HG03354 (cell line): ENCODE data around the gene TBC1D24.
"Not testable (repeated sequence)": the region's sequence is repeated elsewhere in the genome, so short reads cannot be mapped to it uniquely, and the experiment has no call there.

Experiments
- ATAC-seq: cut with Tn5 transposase; IDR thresholded peaks from one replicate; pipeline ENCODE4 v1.9.1; 2021; ENCODE audit warnings: mild to moderate bottlenecking; ENCODE audit not compliant: unreplicated experiment, poor library complexity, severe bottlenecking

TBC1D24 gene

DNA sequence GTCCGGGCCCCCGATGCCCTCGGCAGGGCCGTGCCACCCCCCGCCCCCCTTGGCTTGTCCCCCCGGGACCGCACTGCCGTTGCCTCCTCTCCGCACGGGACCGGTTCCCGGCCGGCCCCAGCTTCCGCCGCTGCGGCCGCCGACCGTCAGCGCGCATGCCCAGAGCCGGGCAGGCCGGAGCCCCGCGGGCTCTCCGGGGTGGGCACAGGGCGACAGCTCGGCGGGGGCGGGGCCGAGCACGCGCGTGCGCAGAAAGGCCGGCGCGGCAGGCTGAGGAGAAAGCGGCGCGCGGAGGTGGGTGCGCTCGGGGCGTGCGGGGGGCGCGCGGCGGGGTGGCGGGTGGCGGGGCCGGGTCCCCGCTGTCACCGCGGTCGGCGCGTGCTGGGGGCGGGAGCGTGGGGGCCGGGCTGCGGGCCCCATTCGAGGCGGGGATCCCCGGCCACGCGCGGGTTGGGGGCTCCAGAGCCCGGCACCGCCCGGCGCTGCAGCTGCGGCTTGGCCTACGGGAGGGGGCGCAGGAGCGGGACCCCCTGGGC is at the start of gene TBC1D24:
Gene TBC1D24 (plus strand): TSS at position 251 of the 536 bp plus-strand sequence. CDS start 21,022 bp downstream, outside the sequence.
- peak; percentile 73 for ATAC-seq

DNA sequence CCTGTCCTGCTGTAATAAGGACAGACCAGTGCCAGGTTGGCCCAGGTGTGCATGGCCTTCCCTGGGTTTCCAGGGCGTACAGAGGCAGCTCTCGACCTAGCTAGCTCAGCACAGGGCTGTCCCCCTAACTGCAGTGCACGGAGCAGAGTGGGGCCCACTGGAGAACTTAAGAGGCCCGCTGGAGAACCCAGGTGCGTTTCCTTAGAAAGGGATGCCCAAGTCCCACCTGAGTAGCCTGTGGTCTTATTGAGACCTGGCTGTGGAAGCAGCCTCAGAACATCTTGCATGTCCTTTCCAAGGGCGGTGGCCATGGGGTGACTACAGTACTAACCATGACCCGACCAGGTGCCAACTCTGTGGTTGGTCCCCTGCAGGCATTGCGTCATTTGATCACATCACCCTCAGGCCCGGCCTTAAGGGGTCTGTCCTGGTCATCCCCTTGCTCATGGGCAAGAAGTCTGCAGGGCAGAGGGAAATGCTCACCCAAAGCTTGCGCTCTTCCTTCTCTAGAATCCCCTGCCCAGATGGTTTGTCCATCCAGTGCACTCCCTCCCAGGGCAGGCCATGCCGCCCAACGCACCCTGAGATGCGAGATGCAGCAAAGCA is 49.0 kb upstream of the TBC1D24 start:
- no peak for ATAC-seq

DNA sequence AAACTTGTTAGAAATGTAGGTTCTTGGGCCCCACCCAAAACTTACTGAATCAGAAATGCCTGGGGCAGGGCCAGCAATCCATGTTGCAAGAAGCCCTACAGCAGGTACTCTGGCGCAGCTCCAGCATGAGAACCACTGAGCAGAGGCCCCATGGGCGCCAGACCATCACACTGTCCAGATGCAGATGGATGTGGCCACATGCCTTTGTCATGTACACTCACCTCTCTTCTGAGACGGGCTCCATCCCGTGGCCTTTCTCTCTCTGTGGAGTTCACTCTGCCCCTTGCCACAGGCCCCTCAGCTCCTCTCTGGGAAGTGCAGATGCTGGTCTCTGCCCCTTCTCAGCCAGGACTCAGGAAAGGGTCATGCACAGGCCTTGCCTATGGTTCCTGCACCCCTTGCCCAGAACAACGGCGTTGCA is 48.0 kb upstream of the TBC1D24 start:
- ATAC-seq: no peak

DNA sequence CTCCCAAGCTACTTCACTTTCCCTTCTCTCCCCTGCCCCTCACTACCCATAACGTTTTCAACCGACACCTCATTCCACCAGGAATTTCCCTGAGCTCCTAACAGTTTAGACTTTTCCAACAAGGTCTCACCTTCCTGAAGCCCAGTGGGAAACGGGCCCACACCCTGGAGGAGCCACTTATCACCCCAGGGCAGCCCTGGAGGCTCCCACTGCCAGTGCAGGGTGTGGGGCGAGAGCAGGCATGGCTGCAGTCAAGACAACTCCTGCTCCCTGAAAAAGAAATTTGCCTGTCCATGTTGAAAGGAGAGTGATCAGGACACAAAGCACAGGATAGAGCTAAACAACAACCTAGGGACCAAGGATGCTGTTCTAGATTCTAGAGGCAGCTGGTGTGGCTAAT is 47.4 kb upstream of the TBC1D24 start:
- no peak for ATAC-seq

DNA sequence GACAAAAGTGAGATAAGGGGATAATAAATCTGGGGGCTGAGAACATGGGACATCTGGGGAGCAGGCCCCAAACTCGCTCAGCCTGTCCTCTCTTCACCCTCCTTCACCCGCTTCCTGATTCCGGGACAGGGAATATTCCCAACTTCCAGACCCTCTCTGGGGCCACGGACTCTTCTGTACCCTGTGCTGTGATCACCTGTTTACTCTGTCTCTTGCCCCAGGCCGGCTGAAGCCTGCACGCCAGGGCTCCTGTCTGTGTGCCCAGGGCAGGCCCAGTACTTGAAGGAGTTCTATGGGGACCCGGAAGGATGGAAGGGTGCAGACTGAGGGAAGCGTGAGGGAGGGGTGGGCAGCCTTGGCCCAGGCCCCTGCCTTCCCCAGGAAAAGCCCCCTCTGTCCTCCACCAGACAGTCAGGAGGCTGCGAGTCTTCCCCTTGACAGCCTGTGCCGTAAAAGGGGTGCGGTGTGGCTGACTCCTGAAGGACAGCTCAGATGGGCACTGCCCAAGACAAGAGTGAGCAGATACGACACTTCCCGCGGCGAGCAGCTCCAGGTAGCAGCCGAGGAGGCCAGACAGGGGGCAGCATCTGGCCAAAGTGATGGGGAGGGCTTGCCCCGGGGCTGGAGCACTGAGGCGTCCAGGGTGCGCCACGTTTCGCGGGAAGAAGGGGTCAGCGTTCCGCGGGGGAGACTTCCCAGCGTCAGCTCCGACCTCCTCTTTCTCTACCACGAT is 46.7 kb upstream of the TBC1D24 start:
- ATAC-seq: no peak

DNA sequence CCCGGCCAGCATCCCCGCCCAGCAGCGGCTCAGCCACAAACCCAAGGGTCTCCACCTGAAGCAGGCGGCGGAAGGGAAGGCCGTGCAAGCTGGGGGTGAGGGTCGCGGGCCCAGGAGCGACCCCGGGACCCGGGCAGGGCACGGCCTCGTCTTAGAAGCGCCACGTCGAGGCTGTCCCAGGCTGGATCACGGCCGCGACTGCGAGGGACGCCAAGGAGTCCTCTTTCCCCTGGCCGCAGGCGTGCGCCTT is 46.2 kb upstream of the TBC1D24 start:
- no peak for ATAC-seq

DNA sequence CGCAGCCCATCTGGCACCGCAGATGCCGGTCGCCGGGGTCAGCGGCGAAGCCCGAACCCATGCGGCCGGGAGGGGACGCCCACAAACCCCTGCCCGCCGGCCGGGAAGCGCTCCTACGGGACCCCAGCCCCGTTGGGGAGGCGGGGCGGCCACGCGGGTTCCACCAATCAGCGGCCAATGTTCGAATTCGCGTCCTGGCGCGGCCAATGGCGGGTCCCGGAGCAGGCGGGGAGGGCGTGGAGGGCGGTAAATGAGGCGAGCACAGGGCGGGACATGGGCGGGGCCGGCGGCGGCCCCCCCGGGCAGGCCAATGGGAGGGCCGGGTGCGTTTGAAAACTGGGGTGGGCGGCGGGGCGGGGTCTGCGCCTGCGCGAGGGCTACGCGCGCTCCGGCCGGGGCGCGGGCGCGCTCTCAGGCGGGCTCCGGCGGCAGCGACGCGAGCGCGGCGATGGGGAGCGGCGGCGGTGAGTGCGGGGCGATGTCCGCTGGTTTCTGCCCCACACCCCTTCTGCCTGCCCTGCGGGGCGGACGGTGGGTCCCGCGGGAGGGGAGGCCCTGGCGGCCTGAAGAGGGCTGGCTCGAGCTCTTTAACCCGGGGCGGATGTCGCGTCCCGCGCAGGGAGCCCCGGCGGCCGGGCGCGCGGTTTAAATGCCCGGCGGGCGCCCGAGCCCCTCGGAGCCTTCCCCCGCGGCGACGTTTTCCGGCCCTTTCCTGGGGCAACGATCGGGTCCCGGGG is 45.7 kb upstream of the TBC1D24 start, which contains the start of gene CCNF:
Gene CCNF (plus strand): TSS at position 414 of the 737 bp plus-strand sequence. CDS start 35 bp downstream, at position 449.
- peak; percentile 85 for ATAC-seq

DNA sequence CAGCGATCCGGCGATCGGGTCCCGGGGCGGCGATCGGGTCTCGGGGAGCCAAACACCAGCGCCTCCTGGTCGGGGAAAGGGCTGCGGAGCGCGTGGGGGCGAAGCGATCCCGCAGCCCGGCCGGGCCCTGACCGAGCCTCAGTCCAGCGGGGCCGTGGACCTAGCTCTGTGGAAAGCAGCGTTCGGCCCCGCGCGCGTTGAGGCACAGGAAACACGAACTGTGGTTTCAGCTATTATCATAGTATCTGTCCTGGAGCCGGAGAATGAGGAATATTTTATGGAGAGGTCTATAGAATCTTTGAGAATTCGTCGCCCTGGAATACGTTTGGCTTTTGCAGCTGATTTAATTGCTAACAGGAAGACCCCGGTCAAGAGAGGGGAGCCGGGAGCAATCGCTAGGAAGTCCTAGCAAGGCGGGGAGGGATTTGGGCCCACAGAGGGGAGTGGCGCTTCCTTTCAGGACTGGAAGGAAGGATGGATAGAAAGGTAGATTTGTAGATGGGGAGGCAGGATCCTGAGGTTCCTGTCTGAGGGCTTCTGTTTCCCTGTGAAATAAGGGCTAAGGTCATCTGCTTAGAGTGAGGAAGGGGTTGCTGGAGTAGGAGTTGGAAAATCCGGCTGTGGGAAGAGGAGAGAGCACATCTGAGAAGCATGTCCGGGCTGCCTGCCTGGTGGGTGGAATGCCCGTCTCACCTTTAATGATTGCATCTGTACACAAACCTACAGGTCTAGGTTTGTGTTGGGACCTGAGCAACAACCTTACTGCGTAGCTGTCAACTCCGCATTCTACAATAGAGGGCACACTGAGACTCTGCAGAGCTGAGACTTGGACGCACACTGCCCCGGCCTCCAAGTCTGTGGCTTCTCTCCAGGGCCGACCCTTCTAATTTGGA is 44.9 kb upstream of the TBC1D24 start:
- ATAC-seq: peak; percentile 2

DNA sequence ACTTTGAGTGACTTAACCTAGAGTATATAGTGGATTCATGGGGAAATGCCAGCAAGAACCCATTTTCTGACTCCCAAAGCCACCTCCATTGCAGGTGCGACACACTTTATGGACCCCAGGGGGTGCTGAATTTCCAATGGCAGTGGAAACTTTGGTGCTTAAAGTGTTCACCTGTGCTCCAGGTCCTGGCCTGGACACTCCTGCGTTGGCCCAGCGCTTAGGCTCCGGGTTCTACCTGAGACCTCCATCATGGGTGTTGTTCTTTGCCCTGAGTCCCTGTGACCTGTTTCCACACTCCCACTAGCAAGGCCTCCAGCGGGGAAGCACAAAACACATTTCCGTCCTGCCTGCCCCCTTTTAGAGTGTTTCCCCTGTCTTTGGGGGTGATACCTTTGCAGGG is 42.6 kb upstream of the TBC1D24 start:
- no peak for ATAC-seq

DNA sequence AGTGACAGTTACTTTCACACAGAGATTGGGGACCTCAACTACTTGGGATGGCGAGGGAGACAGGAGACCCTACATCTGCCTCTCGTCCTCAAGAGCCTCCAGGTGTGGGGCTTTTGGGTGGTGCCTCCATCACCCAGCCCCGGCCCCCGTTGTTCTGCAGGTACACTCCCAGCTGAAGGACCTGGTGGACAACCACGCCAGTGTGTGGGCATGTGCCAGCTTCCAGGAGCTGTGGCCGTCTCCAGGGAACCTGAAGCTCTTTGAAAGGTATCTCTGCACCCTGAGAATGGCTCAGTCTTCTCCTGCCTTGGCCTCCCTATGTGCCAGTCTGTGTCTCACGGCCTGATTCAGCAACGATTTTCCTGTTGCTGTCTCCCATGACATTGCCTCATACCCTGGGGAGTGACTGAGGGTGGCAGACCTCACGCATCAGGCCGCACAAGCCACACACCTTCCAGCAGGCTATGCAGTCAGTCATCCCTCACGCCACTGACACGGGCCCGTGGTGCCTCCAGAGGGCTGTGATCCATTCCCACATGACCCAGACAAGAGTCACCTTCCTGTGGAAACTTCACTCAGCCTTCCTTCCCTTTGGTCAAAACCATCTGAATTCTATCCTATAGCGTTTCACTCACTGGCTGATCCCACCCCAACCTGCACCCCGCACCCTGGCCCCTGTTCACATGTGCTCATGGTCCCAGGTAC is 42.0 kb upstream of the TBC1D24 start:
- ATAC-seq: no peak

DNA sequence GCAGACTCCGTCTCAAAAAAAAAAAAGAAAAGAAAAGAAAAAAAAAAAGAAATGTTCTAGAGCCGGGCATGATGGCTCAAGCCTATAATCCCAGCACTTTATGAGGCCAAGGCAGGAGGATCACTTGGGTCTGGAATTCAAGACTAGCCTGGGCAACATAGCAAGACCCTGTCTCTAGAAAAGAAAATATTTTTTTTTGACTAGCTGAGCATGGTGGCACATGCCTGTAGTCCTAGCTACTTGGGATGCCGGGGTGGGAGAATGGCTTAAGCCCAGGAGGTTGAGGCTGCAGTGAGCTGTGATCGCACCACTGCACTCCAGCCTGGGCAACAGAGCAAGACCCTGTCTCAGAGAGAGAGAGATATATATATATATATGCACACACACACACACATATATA is 39.7 kb upstream of the TBC1D24 start:
- ATAC-seq: not testable (repeated sequence)

DNA sequence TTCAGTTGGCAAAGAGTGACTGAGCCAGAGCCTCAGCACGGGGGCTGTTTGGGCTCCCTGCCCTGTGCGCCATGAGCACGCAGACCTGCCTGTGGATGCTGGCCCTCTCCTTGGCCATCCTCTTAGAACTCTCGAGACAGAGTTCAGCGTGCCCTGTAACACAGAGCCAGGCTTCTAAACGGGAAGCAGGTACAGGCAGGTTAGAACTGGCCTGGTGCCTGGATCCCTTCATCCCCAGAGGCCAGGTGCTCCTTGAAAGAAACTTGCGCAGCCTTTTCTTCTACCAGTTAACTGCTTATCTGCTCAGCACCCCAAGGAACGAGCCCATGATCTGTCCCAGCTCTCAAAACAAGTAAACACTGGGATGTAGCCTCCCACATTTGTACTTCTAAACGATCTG is 38.8 kb upstream of the TBC1D24 start:
- no peak for ATAC-seq

DNA sequence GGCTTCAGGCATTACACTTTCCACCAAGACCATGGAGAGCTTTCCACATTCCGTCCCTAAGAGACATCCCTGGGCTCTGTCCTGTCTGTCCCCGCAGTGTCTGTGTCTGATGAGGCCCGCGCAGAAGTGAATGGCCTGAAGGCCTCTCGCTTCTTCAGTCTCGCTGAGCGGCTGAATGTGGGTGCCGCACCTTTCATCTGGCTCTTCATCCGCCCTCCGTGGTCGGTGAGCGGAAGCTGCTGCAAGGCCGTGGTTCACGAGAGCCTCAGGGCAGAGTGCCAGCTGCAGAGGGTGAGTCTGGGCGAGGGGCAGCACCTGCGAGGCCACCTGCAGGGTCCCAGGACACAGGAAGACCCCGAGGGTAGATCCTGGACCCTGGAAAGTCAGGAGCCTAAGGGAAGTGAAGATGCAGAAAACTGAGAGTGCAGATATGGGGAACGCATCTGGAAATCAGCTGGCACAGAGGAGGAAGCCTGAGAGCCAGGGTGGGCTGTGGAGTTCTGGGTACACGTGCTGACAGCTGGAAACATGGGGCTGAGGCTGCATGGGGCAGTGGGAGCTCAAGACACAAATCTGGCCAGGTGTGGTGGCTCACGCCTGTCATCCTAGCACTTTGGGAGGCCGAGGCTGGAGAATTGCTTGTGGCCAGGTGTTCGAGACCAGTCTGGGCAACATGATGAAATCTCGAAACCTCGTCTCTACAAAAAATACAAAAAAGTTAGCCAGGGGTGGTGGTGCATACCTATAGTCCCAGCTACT is 37.7 kb upstream of the TBC1D24 start:
- no peak for ATAC-seq

DNA sequence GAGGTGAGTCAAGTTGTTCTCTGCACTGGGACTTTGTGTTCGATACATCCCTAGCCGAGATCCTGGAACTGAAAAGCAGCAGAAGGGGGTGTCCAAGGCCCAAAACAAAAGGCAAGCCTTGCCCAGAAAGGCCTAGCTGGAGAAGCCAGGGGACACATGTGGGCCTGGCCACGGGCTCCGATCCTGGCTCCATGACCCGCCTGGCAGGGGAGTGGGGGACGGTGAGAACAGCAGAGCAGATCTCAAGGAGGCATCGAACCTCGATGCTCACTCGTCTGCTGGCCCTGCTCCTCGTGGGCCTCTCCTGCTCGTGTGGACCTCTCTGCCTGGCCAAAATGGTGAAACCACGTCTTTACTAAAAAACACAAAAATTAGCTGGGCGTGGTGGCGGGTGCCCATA is 36.8 kb upstream of the TBC1D24 start:
- no peak for ATAC-seq

DNA sequence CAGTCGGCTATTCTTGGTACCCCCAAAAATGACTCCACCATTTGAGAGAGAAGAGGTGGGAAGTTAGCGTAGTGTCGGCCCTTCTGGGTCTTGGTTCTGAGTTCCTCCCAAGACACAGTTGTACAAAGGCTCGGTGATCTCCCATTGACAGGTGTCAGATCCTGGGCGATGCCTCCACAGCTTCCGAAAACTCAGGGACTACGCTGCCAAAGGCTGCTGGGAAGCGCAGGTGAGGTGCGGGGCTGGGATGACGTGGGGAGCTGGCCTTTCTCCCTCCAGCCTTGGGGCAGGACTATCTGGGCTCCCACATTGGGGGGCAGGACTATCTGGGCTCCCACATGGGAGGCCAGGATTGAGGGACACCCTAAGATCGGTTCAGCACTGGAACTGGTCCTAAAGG is 35.3 kb upstream of the TBC1D24 start:
- ATAC-seq: no peak

DNA sequence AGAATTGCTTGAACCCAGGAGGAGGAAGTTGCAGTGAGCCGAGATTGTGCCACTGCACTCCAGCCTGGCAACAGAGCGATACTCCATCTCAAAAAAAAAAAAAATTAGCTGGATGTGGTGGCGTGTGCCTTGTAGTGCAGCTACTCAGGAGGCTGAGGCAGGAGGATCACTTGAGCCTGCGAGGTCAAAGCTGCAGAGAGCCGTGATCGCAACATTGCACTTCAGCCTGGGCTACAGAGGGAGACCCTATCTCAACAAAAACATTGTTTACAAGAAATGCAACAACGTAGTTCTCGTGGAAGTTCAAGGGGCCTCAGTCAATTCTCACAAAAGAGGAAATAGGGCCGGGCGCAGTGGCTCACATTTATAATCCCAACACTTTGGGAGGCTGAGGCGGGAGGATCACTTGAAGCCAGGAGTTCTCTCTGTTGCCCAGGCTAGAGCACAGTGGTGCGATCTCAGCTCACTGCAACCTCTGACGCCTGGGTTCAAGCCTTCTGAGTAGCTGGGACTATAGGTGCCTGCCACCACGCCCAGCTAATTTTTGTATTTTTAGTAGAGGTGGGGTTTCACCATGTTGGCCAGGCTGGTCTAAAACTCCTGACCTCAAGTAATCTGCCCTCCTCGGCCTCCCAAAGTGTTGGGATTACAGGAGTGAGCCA is 33.7 kb upstream of the TBC1D24 start:
- ATAC-seq: not testable (repeated sequence)

DNA sequence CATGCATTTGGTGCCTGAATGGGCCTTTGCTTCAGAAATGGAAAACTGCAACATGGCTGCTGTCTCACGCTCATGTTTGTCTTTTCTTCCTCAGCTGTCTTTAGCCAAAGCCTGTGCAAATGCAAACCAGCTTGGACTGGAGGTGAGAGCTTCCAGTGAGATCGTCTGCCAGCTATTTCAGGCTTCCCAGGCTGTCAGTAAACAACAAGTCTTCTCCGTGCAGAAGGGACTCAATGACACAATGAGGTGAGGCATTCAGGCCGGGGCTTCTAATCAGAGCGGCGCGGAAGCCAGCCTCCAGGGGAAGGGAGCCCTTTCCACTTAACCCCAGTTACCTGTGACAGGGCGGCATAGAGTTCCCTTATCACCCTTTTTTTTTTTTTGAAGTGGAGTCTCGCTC is 31.4 kb upstream of the TBC1D24 start:
- no peak for ATAC-seq
